Activated naive CD8-positive, alpha-beta T cell treated with anti-CD3 and anti-CD28 coated beads for 36 hours (primary cell): Measurements from ENCODE around the gene SLC26A1. TPM values are rescaled to one million over a fixed set of nuclear protein-coding genes. Genes with fewer than 3 reads are reported as not detected.
A peak's percentile ranks its signal among the peaks of the same experiment; 100 is the strongest.

Experiments
- DNase-seq: peaks from one replicate; pipeline ENCODE4 v3.0.0; 2021
- H3K27ac Mint-ChIP-seq: one replicate; pipeline ENCODE4 v1.8.0; 2022; ENCODE audit warnings: mild to moderate bottlenecking, moderate library complexity, mixed read lengths
- H3K27me3 Mint-ChIP-seq: one replicate; pipeline ENCODE4 v1.8.0; 2022; ENCODE audit warnings: mild to moderate bottlenecking, mixed read lengths
- H3K36me3 Mint-ChIP-seq: one replicate; pipeline ENCODE4 v1.8.0; 2021; ENCODE audit warnings: mild to moderate bottlenecking, mixed read lengths
- H3K4me1 Mint-ChIP-seq: one replicate; pipeline ENCODE4 v1.8.0; 2021; ENCODE audit warnings: mixed read lengths
- H3K4me3 Mint-ChIP-seq: one replicate; pipeline ENCODE4 v1.8.0; 2022; ENCODE audit warnings: mild to moderate bottlenecking, moderate library complexity, mixed read lengths
- H3K9me3 Mint-ChIP-seq: one replicate; pipeline ENCODE4 v1.8.0; 2022; ENCODE audit warnings: mixed read lengths
- total RNA-seq, 2 experiments: library from RNA; stranded (reverse); gene quantifications; one replicate each; pipeline ENCODE4 v1.2.3, GENCODE V29; 2021

The SLC26A1 gene
- total RNA-seq, 2 experiments from 2014 or later: 0.20 to 0.21 TPM

DNA sequence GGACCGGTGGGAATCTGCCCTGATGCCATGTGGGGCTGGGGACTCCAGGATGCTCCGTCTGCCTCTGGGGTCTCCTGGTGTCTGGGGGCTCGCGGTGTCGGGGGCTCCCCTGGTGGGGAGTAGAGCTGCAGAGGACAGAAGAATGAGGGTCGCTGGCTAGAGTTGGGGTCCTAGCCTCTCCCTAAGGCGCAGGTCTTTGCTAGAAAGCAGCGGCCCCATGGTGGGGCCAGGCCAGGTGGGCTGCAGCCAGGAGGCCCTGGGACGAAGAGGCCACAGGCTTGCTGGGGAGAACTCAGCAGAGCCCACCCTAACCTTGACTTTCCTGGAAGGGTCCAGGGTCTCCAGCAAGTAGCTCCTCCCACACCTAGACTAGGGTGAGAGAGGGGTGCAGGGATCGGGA is 39.7 kb upstream of the SLC26A1 start:
- Mint-ChIP-seq H3K4me1 (no peaks in the 10 kb centered on the region), H3K9me3 (no peaks in the 10 kb centered on the region), H3K36me3 (no peaks in the 10 kb centered on the region), H3K4me3 (no peak overlapping the region), H3K27ac (no peak overlapping the region), H3K27me3 (no peaks in the 10 kb centered on the region)
- DNase-seq: no peak

DNA sequence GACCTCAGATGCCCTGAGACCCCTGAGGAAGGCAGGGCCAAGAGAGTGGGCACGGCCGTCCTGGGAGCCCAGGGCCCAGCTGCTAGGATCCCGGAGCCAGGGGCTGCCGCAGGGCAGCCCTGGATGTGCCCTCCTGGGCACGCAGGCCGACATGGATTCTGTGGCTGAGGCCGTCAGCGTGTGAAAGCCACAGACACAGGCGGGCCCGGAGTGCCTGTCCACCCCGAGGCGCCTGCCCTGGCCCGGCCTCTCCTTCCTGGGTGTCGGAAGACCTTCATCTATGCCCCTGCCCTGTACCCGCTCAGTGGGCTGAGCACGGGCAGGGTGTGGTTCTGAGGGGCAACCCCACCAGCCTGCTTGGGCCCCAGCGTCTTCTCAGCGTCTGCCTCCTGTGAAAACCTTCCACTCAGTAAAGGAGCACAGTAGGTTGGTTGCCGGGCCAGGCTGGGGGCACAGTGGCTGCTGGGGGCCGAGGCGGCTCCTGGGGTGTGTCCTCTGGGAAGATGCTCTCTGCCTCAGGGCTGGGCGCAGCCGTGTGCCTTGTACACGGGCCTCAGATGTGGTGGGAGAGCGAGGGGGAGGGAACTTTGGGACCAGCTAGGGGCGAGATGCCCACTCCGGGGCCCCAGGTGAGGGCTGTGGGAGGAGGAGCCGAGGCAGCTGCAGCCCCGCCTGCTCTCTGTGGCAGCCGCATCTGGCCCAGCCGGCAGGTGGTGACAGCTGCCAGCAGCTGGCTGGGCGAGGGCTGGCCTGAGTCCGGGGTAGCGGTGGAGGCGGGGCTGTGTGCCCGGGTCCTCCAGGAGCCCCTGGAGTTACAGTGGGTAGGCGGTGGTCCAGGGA is 39.0 kb upstream of the SLC26A1 start:
- no peak for DNase-seq
- Mint-ChIP-seq H3K4me3 (no peak overlapping the region), H3K4me1 (no peaks in the 10 kb centered on the region), H3K9me3 (no peaks in the 10 kb centered on the region), H3K27ac (no peak overlapping the region), H3K36me3 (no peaks in the 10 kb centered on the region), H3K27me3 (no peaks in the 10 kb centered on the region)

GRCh38 chr4:1031346-1031745 is 38.1 kb upstream of the SLC26A1 start:
- no peaks in the 10 kb centered on the region for H3K9me3 Mint-ChIP-seq
- no peak overlapping the region for H3K4me3 Mint-ChIP-seq
- H3K27me3 Mint-ChIP-seq: no peaks in the 10 kb centered on the region
- no peak overlapping the region for H3K27ac Mint-ChIP-seq
- no peaks in the 10 kb centered on the region for H3K36me3 Mint-ChIP-seq
- no peaks in the 10 kb centered on the region for H3K4me1 Mint-ChIP-seq
- no peak for DNase-seq

DNA sequence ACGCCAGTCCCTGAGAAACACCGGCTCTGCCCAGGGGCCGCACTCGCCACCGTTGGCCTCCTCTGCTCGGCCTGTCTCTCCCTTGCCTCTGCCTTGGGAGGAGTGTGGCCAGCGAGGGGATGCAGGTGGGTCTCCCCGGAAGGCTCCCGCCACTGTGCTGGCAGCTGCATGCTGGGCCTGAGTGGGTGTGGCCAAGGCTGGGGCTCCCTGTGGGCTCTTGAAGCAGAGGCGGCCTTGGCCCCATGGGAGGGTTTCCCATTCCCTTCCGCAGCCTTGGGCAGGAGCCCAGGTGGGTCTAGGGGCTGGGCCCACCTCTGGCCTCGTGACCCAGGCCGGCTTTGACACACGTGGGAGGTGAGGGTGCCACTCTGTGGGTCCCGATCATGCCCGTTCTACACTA is 37.4 kb upstream of the SLC26A1 start:
- no peak overlapping the region for H3K4me3 Mint-ChIP-seq
- no peaks in the 10 kb centered on the region for H3K36me3 Mint-ChIP-seq
- no peak overlapping the region for H3K27ac Mint-ChIP-seq
- H3K4me1 Mint-ChIP-seq: peaks cover 4% of the 10 kb centered on the region
- H3K27me3 Mint-ChIP-seq: no peaks in the 10 kb centered on the region
- DNase-seq: no peak
- H3K9me3 Mint-ChIP-seq: no peaks in the 10 kb centered on the region

DNA sequence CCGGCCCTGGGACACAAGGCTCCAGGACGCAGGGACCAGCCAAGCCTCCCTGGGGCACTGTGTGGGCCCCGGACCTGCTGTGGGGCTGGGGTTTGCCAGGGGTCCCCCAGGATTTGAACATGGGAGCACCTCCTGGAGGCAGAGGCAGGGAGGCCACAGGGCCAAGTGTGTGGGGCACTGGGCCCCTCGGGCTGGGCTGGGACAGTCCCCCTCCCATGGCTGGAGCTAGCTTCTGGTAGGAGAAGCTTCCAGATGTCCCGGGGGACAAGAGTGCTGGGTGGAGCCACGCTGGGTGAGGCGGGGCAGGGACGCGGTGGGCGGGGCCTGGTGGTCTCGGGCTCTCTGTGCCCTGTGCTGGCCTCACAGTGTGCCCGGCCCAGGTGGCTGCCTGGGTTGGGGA is 36.8 kb upstream of the SLC26A1 start:
- no peak overlapping the region for H3K4me3 Mint-ChIP-seq

DNA sequence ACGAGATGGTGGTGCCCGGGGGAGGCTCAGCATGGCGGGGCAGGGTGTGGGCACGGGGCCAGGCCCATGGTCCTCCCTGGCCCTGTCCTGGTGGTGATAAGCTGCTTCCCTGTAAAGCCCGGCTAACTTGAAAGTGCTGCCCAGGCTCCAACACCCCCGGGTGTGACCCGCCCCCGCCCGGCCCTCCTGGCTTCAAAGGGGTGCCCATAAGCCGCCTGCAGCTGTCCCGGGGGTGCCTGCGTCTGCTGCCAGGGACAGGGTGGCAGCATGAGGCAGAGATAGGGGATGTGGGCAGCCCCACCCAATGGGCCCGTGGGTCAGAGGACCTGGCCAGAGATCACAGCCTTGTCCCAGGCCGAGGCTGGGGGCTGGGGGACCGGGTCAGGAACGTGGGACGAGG is 36.3 kb upstream of the SLC26A1 start:
- Mint-ChIP-seq H3K4me3 (no peak overlapping the region), H3K4me1 (peaks cover 4% of the 10 kb centered on the region), H3K9me3 (no peaks in the 10 kb centered on the region), H3K27ac (no peak overlapping the region), H3K27me3 (no peaks in the 10 kb centered on the region), H3K36me3 (peaks cover 6% of the 10 kb centered on the region)
- DNase-seq: no peak

More for the DNA sequence above, 36.8 kb upstream of the SLC26A1 start:
- Mint-ChIP-seq H3K4me1 (peaks cover 4% of the 10 kb centered on the region), H3K27ac (no peak overlapping the region), H3K27me3 (no peaks in the 10 kb centered on the region), H3K36me3 (peaks cover 4% of the 10 kb centered on the region), H3K9me3 (no peaks in the 10 kb centered on the region)
- DNase-seq: no peak

GRCh38 chr4:1028574-1029220 is 35.5 kb upstream of the SLC26A1 start:
- H3K27me3 Mint-ChIP-seq: no peaks in the 10 kb centered on the region

DNA sequence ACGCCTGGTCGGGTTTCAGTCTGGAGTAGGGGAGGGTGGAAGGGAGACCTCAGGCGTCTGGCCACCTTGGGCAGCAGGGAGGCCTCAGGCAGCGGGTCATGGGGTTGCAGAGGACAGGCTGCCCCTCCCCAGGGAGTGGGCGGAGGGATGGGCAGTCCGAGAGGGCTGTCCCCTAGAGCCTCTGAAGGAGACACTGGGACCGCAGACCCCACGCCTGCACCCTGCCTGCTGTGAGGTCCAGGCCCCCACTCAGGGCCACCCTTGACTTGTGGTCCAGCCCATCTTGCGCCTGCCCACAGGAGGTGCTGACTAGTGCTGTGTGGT is 34.7 kb upstream of the SLC26A1 start:
- H3K36me3 Mint-ChIP-seq: peaks cover 6% of the 10 kb centered on the region
- H3K27ac Mint-ChIP-seq: no peak overlapping the region
- no peak overlapping the region for H3K4me3 Mint-ChIP-seq
- H3K9me3 Mint-ChIP-seq: no peaks in the 10 kb centered on the region
- DNase-seq: no peak
- H3K27me3 Mint-ChIP-seq: no peaks in the 10 kb centered on the region
- peaks cover 4% of the 10 kb centered on the region for H3K4me1 Mint-ChIP-seq

More at GRCh38 chr4:1028574-1029220, 35.5 kb upstream of the SLC26A1 start:
- H3K4me1 Mint-ChIP-seq: peaks cover 4% of the 10 kb centered on the region
- no peaks in the 10 kb centered on the region for H3K9me3 Mint-ChIP-seq
- no peak for DNase-seq
- H3K27ac Mint-ChIP-seq: no peak overlapping the region
- H3K4me3 Mint-ChIP-seq: no peak overlapping the region
- H3K36me3 Mint-ChIP-seq: peaks cover 6% of the 10 kb centered on the region

DNA sequence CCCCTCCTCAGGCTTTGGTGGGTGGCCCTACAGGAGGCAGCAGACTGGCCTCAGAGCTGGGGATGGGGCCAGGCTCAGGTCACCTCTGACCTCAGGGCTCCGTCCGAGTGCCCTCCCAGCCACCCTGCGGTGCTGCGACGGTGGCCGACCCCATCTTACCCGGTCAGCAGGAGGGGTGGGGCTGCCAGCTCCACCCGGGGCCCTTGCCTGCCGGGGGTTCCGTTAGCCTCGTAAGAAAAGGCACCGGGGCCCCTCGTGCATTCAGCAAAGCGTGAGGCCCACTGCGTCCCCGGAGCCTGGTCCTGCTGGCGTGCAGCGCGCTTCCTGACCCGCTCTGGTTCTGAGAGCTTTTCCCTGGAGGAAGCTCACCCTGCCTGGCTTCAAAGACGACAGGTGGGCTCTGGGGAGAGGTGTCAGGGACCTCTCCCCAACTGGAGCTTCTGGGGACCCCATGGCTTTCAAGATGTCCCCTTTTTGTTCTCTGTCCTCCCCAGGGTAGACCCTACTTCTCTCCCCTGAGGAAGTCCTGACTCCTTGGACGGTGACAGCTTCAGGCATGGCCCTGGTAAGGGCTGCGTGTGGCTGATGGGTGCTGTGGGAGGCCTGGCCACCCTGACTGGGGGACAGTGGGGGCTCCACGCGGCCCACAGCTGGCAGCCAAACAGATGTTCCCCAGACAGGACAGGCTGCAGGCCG is 34.2 kb upstream of the SLC26A1 start:
- no peak overlapping the region for H3K4me3 Mint-ChIP-seq
- DNase-seq: no peak
- no peaks in the 10 kb centered on the region for H3K27me3 Mint-ChIP-seq
- H3K9me3 Mint-ChIP-seq: no peaks in the 10 kb centered on the region
- peaks cover 6% of the 10 kb centered on the region for H3K36me3 Mint-ChIP-seq
- H3K27ac Mint-ChIP-seq: no peak overlapping the region
- peaks cover 4% of the 10 kb centered on the region for H3K4me1 Mint-ChIP-seq

DNA sequence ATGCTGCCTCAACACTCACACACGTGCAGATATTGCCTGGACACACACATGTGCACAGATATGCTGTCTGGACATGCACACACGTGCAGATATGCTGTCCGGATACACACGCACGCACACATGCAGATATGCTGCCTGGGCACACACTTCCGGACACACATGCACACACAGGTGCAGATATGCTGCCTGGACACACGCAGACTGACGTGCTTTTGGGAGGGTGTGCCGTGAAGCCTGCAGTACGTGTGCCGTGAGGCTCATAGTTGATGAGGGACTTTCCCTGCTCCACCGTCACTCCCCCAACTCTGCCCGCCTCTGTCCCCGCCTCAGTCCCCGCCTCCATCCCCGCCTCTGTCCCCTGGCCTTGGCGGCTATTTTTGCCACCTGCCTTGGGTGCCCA is 32.9 kb upstream of the SLC26A1 start:
- peak; percentile 50 for DNase-seq

GRCh38 chr4:1024882-1025545 is 31.8 kb upstream of the SLC26A1 start:
- DNase-seq: no peak
- H3K27ac Mint-ChIP-seq: no peak overlapping the region
- H3K4me1 Mint-ChIP-seq: peaks cover 4% of the 10 kb centered on the region
- H3K9me3 Mint-ChIP-seq: no peaks in the 10 kb centered on the region
- H3K27me3 Mint-ChIP-seq: no peaks in the 10 kb centered on the region
- peaks cover 6% of the 10 kb centered on the region for H3K36me3 Mint-ChIP-seq
- no peak overlapping the region for H3K4me3 Mint-ChIP-seq

More for the DNA sequence above, 32.9 kb upstream of the SLC26A1 start:
- H3K36me3 Mint-ChIP-seq: peaks cover 6% of the 10 kb centered on the region
- H3K4me1 Mint-ChIP-seq: peaks cover 4% of the 10 kb centered on the region
- no peak overlapping the region for H3K27ac Mint-ChIP-seq
- H3K27me3 Mint-ChIP-seq: no peaks in the 10 kb centered on the region
- no peak overlapping the region for H3K4me3 Mint-ChIP-seq
- no peaks in the 10 kb centered on the region for H3K9me3 Mint-ChIP-seq

DNA sequence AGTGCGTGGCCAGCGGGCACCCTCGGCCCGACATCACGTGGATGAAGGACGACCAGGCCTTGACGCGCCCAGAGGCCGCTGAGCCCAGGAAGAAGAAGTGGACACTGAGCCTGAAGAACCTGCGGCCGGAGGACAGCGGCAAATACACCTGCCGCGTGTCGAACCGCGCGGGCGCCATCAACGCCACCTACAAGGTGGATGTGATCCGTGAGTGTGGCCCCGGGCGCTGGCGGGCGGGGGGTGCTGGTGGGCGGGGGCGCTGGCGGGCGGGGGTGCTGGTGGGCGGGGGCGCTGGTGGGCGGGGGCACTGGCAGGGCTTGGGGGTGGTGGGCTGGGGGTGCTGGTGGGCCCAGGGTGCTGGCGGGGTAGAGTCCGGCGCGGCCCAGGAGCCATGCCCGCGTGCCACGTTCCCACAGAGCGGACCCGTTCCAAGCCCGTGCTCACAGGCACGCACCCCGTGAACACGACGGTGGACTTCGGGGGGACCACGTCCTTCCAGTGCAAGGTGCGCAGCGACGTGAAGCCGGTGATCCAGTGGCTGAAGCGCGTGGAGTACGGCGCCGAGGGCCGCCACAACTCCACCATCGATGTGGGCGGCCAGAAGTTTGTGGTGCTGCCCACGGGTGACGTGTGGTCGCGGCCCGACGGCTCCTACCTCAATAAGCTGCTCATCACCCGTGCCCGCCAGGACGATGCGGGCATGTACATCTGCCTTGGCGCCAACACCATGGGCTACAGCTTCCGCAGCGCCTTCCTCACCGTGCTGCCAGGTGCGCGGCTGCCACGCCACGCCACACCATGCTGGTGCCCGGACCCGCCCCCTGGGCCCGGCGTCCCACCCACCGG is 30.9 kb upstream of the SLC26A1 start:
- Mint-ChIP-seq H3K36me3 (peaks cover 6% of the 10 kb centered on the region), H3K27ac (no peak overlapping the region), H3K27me3 (no peaks in the 10 kb centered on the region), H3K4me3 (no peak overlapping the region), H3K4me1 (peaks cover 4% of the 10 kb centered on the region), H3K9me3 (no peaks in the 10 kb centered on the region)
- no peak for DNase-seq

- no peak overlapping the region for H3K4me3 Mint-ChIP-seq
Measured at GRCh38 chr4:1023075-1023640, 30.0 kb upstream of the SLC26A1 start.

GRCh38 chr4:1022739-1023066 is 29.5 kb upstream of the SLC26A1 start:
- H3K36me3 Mint-ChIP-seq: peaks cover 6% of the 10 kb centered on the region
- DNase-seq: no peak
- H3K27ac Mint-ChIP-seq: no peak overlapping the region
- no peaks in the 10 kb centered on the region for H3K27me3 Mint-ChIP-seq
- no peak overlapping the region for H3K4me3 Mint-ChIP-seq
- H3K9me3 Mint-ChIP-seq: no peaks in the 10 kb centered on the region
- peaks cover 4% of the 10 kb centered on the region for H3K4me1 Mint-ChIP-seq

More at GRCh38 chr4:1023075-1023640, 30.0 kb upstream of the SLC26A1 start:
- Mint-ChIP-seq H3K27ac (no peak overlapping the region), H3K36me3 (peaks cover 6% of the 10 kb centered on the region), H3K9me3 (no peaks in the 10 kb centered on the region), H3K27me3 (no peaks in the 10 kb centered on the region), H3K4me1 (peaks cover 4% of the 10 kb centered on the region)
- no peak for DNase-seq
